Measurements from ENCODE around the gene SLC8A2.

Gene SLC8A2

DNA sequence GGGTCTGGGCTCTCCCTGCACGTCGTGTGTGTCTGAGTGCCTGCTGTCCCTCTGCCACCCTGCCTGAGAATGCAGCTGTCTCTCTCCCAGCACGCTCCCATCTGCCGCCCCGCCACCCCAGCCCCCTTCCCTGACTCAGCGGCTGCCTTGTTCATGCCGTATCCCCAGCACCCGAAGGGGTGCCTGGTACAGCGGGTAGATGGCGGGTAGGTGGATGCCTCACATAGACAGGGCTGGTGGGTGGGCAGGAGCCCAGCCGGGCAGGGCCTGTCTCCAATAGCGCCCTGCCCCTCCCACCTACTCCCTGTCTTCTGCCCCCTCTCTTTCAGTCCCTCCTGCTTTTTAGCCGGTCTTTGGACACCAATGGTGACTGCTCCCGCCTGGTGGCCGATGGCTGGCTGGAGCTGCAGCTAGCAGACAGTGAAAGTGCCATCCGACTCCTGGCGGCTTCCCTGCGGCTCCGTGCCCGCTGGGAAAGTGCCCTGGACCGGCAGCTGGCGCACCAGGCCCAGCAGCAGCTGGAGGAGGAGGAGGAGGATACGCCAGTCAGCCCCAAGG is 92.2 kb downstream of the SLC8A2 start:
- no peak for TF ChIP-seq POLR2A (IDR thresholded peaks at IDR 0.05; ENCODE audit: low read depth, low read length)
- DNase-seq (ENCODE audit: insufficient read length, low spot score) (no peak), FAIRE-seq (no peak)

DNA sequence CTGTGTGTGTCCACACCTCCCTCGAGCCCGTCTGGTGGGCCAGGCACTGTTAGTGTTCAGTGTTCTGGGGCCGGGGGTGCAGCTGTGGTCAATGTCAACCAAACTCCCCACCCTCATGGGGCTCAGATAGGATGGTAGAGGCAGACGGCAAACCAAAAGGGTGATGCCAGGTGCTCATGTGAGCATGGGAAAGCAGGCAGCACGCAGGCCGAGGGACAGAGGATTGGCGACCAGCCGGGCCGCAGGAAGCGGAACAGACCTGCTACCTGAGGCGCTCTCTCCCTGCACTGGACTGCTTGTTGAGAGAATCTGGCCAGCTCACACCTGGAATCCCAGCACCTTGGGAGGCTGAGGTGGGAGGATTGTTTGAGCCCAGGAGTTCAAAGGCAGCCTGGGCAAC is 93.4 kb downstream of the SLC8A2 start:
- FAIRE-seq (no peak), DNase-seq (ENCODE audit: insufficient read length, low spot score) (no peak)
- TF ChIP-seq POLR2A (IDR thresholded peaks at IDR 0.05; ENCODE audit: low read depth, low read length), result no peak
